Measurements from ENCODE around the gene CCDC81. TPM values are rescaled to one million over a fixed set of nuclear protein-coding genes. Genes with fewer than 3 reads are reported as not detected.
"Not testable (repeated sequence)": the region's sequence is repeated elsewhere in the genome, so short reads cannot be mapped to it uniquely, and the experiment has no call there.

The CCDC81 gene
- polyA plus RNA-seq, 1 experiment: 1.7 TPM

- no peak for DNase-seq (ENCODE audit: low read depth, low spot score)
- CTCF ChIA-PET: no interaction called here
- Histone ChIP-seq H3K27me3 (ENCODE audit: control insufficient read depth, insufficient read depth, low read length) (no peaks in the 10 kb centered on the region), H3K27ac (ENCODE audit: low read depth, low read length) (no peak overlapping the region), H3K9me3 (ENCODE audit: control insufficient read depth, insufficient read depth, low read length) (peaks cover 6% of the 10 kb centered on the region), H3K4me3 (ENCODE audit: low read depth, low read length) (no peak overlapping the region)
- TF ChIP-seq, protein P1, sequence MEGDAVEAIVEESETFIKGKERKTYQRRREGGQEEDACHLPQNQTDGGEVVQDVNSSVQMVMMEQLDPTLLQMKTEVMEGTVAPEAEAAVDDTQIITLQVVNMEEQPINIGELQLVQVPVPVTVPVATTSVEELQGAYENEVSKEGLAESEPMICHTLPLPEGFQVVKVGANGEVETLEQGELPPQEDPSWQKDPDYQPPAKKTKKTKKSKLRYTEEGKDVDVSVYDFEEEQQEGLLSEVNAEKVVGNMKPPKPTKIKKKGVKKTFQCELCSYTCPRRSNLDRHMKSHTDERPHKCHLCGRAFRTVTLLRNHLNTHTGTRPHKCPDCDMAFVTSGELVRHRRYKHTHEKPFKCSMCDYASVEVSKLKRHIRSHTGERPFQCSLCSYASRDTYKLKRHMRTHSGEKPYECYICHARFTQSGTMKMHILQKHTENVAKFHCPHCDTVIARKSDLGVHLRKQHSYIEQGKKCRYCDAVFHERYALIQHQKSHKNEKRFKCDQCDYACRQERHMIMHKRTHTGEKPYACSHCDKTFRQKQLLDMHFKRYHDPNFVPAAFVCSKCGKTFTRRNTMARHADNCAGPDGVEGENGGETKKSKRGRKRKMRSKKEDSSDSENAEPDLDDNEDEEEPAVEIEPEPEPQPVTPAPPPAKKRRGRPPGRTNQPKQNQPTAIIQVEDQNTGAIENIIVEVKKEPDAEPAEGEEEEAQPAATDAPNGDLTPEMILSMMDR (IDR thresholded peaks at IDR 0.05; ENCODE audit: low read depth, low read length): no peak
- POLR2A ChIA-PET: no interaction called here
Measured at GRCh38 chr11:86427441-86427840, 52.8 kb downstream of the CCDC81 start.

- TF ChIP-seq, protein P1 (IDR thresholded peaks at IDR 0.05; ENCODE audit: low read depth, low read length): no peak
- Histone ChIP-seq H3K27ac (ENCODE audit: low read depth, low read length) (no peak overlapping the region), H3K9me3 (ENCODE audit: control insufficient read depth, insufficient read depth, low read length) (peaks cover 11% of the 10 kb centered on the region), H3K27me3 (ENCODE audit: control insufficient read depth, insufficient read depth, low read length) (no peaks in the 10 kb centered on the region), H3K4me3 (ENCODE audit: low read depth, low read length) (no peak overlapping the region)
- no peak for DNase-seq (ENCODE audit: low read depth, low spot score)
- ChIA-PET POLR2A (no interaction called here), CTCF (interaction anchor here (0.6 to 1.2 kb wide), 2 partner anchors 370 to 480 kb away, joined by 3 read pairs; no protein-coding TSS in a partner anchor)
Measured at GRCh38 chr11:86431258-86431657, 56.6 kb downstream of the CCDC81 start.

DNA sequence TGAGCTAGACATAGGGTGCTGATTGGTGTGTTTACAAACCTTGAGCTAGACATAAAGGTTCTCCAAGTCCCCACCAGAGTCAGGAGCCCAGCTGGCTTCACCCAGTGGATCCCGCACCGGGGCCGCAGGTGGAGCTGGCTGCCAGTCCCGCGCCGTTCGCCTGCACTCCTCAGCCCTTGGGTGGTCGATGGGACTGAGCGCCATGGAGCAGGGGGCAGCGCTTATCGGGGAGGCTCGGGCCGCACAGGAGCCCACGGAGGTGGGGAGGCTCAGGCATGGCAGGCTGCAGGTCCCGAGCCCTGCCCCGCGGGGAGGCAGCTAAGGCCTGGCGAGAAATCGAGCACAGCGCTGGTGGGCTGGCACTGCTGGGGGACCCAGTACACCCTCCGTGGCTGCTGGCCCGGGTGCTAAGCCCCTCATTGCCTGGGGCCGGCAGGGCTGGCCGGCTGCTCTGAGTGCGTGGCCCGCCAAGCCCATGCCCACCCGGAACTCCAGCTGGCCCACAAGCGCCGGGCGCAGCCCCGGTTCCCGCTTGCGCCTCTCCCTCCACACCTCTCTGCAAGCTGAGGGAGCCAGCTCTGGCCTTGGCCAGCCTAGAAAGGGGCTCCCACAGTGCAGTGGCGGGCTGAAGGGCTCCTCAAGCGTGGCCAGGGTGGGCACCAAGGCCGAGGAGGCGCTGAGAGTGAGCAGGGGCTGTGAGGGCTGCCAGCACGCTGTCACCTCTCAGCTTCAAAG is 58.8 kb downstream of the CCDC81 start:
- CTCF ChIA-PET; H3K4me3 ChIP-seq (ENCODE audit: low read depth, low read length); DNase-seq (ENCODE audit: low read depth, low spot score); POLR2A ChIA-PET; H3K27ac ChIP-seq (ENCODE audit: low read depth, low read length); H3K27me3 ChIP-seq (ENCODE audit: control insufficient read depth, insufficient read depth, low read length): not testable (repeated sequence)
- peaks cover 11% of the 10 kb centered on the region for H3K9me3 ChIP-seq (ENCODE audit: control insufficient read depth, insufficient read depth, low read length)

DNA sequence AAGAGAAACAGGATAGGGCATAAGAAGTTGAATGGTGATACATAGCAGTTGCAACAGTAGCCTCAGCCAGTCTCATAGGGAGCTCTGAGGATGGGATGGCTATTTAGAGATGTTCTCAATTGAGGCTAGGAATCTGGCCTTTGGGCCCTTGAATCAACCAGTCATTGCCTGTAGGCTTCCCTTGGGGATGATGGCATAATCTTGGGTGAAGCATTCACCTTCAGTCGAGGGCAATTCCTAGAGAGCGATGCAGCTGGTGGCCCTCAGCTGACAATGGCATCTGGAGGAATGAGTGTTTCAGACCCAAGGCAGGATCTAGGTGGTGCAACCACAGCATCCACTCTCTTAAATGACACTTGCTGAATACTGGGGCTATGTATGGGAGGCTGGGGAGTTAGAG is 61.0 kb downstream of the CCDC81 start:
- Histone ChIP-seq H3K4me3 (ENCODE audit: low read depth, low read length) (no peak overlapping the region), H3K27me3 (ENCODE audit: control insufficient read depth, insufficient read depth, low read length) (no peaks in the 10 kb centered on the region), H3K9me3 (ENCODE audit: control insufficient read depth, insufficient read depth, low read length) (peaks cover 11% of the 10 kb centered on the region), H3K27ac (ENCODE audit: low read depth, low read length) (no peak overlapping the region)
- TF ChIP-seq, protein P1 (IDR thresholded peaks at IDR 0.05; ENCODE audit: low read depth, low read length): no peak
- DNase-seq (ENCODE audit: low read depth, low spot score): no peak
- POLR2A ChIA-PET: no interaction called here
- CTCF ChIA-PET: no interaction called here

DNA sequence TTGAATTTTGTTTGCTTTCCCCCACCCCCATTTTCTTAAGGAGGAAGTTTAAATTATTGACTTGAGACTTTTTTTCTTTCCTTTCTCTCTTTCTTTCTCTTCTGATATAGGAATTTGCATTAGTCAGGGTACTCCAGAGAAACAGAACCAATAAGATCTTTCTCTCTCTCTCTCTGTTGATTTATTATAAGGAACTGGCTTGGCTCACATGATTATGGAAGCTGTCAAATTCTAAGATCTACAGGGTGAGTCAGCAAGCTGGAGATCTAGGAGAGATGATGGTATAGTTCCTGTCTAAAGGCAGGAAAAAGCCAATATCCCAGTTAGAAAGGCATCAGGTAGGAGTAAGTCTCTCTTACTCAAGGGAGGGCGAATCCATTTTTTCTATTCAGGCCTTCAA is 64.0 kb downstream of the CCDC81 start:
- CTCF ChIA-PET: no interaction called here
- POLR2A ChIA-PET: no interaction called here
- DNase-seq (ENCODE audit: low read depth, low spot score): no peak
- no peaks in the 10 kb centered on the region for H3K27me3 ChIP-seq (ENCODE audit: control insufficient read depth, insufficient read depth, low read length)
- TF ChIP-seq, protein P1 (IDR thresholded peaks at IDR 0.05; ENCODE audit: low read depth, low read length): no peak
- no peaks in the 10 kb centered on the region; the same call in 1 of the 2 replicates for H3K9me3 ChIP-seq (ENCODE audit: control insufficient read depth, insufficient read depth, low read length)
- no peak overlapping the region for H3K4me3 ChIP-seq (ENCODE audit: low read depth, low read length)
- no peak overlapping the region for H3K27ac ChIP-seq (ENCODE audit: low read depth, low read length)
